Right ventricle myocardium superior (tissue), 1 donor: ENCODE measurements around the gene PPHLN1. TPM values are rescaled to one million over a fixed set of nuclear protein-coding genes. Genes with fewer than 3 reads are reported as not detected.

Experiments
- ATAC-seq: fragments of 200-7000 bp; cut with Tn5 transposase; one replicate; pipeline ENCODE4 v1.9.1; 2020; ENCODE audit warnings: mild to moderate bottlenecking; ENCODE audit not compliant: poor library complexity
- DNase-seq: peaks from one replicate; pipeline ENCODE4 v3.0.0-alpha.2; 2020
- intact Hi-C: fragments of 100-400 bp; cut with DNase I; formaldehyde crosslinking; loops from one replicate; pipeline ENCODE4 v1.11.2; 2022
- long read RNA-seq: library from polyadenylated mRNA; unstranded; transcript quantifications from one replicate; pipeline ENCODE4 v2.0.0, GENCODE V29; 2021
- total RNA-seq: library from RNA; stranded (reverse); fragmentation: NEBNext Ultra II Directional; extraction: Animal tissue kit (Norgen Biotek cat#: 25700); gene quantifications from one replicate; pipeline ENCODE4 v1.2.1, GENCODE V29; 2021
- donor health status: DM: no; HTN: yes; CAD: no; lungs with severe emphysema.

The PPHLN1 gene, protein sequence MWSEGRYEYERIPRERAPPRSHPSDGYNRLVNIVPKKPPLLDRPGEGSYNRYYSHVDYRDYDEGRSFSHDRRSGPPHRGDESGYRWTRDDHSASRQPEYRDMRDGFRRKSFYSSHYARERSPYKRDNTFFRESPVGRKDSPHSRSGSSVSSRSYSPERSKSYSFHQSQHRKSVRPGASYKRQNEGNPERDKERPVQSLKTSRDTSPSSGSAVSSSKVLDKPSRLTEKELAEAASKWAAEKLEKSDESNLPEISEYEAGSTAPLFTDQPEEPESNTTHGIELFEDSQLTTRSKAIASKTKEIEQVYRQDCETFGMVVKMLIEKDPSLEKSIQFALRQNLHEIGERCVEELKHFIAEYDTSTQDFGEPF
- 23.3 TPM for total RNA-seq
- long read RNA-seq, full-length matches to known transcripts, result 2 of 8 reads
- long read RNA-seq, partial matches to known transcripts, result 1 of 8 reads
- long read RNA-seq, other reads (novel, unspliced or antisense), result 5 of 8 reads

DNA sequence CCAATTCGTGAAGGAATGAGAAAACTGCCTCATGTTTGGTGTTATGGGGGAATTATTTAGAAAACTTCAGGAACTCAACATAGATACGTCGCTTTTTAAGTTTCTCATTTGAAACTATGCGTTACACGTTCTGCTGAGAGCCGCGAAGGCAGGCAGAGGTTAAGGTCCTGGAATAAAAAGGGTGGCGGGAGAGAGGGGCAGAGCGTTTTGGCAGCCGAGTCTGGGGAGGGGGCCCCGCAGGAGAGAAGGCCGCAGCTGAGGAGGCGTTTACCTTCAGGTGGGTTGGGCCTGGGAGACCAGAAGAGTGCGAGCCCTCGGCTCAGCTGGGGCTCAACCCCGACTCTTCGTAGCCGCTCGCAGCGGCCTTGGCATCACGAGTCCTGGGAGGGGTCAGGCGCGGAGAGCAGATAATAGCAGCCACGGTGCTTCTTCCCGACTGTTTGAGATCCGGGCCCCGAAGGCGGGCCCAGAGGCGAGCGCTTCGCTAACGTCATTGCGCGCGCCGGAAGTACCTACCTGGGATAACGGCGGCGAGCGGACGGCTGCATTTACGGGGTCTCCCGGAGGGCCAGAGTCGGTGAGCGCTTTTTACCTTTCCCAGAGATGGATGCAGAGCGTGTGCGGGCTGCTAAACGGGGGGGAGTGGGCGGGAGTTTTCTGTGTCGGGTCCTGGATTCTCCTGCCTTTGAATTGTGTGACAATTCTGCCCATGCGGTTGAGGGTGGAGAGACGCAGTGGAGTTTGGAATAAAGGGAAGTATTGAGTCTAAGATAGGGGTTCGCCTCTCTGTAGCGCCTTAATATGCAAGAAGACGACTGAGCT lies at the start of gene PPHLN1, which contains the start of gene ZCRB1:
Gene PPHLN1, plus strand, starts transcription at position 515 of the 822 bp plus-strand sequence. CDS start 9,736 bp downstream, outside the sequence.
Gene ZCRB1, minus strand, starts transcription at position 442 of the 822 bp plus-strand sequence. CDS start 1,992 bp downstream, outside the sequence.
- intact Hi-C loops, result loop anchor here (5.0 to 10.0 kb wide), 2 partner anchors 91 to 194 kb away; partner anchors contain the start of gene YAF2
- ATAC-seq (peak; percentile 99), DNase-seq (peak; percentile 90)

- ATAC-seq, result no peak
- intact Hi-C loops, result no loop called here
- DNase-seq, result no peak
These were observed 48.4 kb upstream of the PPHLN1 start for GRCh38 chr12:42277396-42278127.

DNA sequence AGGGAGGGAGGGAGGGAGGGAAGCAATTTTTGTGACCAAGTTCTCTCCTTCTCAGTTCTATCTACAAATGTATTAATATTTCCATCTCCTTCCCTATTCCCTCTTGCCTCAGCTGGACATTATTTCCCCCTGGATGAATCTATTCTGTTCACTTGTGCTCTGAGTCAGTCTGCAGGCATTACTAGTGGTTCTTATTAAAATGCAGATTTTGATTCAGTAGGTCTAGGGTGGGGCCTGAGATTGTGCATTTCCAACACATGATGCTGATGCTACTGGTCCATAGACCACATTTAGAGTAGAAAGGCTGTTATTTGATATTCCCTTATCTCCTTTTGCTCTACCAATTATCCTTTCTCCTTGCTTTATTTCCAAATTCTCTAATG lies 47.8 kb upstream of the PPHLN1 start:
- ATAC-seq (no peak), DNase-seq (no peak)
- intact Hi-C loops, result no loop called here

GRCh38 chr12:42281278-42281677 lies 44.7 kb upstream of the PPHLN1 start:
- ATAC-seq (no peak), DNase-seq (no peak)
- intact Hi-C loops, result no loop called here

GRCh38 chr12:42281844-42282243 lies 44.1 kb upstream of the PPHLN1 start:
- intact Hi-C loops, result no loop called here
- DNase-seq (no peak), ATAC-seq (no peak)

- DNase-seq (no peak), ATAC-seq (no peak)
- intact Hi-C loops, result no loop called here
These were observed 43.7 kb upstream of the PPHLN1 start for GRCh38 chr12:42282294-42282693.

DNA sequence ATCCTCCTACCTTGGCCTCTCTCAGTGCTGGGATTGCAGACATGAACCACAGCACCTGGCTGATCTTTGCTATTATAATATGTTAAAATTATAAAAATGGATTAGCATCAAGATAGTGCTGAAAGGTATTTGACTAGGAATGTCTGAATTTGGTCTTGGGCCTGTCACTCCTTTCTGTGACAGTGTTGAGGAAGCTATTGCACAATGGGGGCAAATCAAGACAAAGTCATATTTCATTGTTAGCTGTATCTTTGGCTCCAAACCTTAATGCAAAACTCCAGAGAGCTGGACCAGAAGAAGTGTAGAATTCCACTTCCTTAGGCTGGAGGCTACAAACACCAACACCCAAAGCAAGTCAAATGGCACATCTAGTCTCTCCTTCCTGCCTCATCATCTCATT lies 42.2 kb upstream of the PPHLN1 start:
- intact Hi-C loops, result no loop called here
- DNase-seq (no peak), ATAC-seq (no peak)

DNA sequence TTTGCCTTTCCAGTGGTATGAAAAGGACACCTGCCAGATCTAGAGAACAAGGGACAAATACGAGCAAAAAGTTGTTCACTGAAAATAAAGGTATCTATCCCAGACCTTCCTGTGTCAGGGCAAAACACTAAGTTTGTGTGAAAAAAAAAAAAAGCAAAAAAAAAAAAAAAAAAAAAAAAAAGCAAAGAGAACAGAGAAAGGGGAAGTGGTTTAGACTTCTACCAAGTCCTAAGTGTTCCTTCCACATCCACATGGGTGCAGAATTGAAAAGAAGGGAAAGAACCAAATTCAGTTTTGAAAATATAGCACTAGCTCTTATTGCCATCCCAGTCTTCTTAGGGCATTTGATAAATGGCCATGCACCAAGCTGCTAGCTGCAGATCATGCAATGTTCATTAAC lies 41.8 kb upstream of the PPHLN1 start:
- DNase-seq (no peak), ATAC-seq (no peak)
- intact Hi-C loops, result no loop called here

DNA sequence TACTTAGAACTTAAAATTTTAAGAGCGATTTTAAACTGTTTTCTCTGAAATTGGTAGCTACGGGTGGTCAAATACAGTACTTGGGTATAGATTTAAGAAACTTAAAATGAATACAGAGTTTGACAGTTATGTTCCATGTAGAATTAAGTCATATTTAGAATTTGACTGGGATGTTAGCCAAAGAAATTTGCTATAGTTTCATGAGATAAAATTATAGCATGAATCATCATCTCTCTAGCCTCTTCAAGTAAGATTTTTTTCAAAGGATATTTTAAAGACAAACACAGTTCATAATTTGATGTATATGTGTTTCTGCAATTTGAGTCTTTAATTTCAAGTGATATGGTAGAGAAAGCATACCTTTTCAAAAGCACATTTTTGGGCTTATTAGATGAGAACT lies 41.1 kb upstream of the PPHLN1 start:
- no peak for ATAC-seq

GRCh38 chr12:42285431-42285830 lies 40.5 kb upstream of the PPHLN1 start:
- intact Hi-C loops, result no loop called here
- ATAC-seq, result no peak

More for the DNA sequence above, 41.1 kb upstream of the PPHLN1 start:
- intact Hi-C loops, result no loop called here
- DNase-seq, result no peak

DNA sequence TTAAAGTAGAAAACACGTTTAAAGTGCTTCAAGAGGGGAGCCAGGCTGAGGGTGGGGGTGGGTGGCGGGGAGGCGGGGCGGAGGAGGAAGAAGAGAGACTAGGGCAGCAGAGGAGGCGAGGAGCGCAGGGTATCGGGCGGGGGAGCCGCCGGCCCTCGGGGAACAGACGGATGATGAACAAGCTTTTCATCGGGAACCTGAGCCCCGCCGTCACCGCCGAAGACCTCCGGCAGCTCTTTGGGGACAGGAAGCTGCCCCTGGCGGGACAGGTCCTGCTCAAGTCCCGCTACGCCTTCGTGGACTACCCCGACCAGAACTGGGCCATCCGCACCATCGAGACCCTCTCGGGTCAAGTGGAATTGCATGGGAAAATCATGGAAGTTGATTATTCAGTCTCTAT lies 39.2 kb upstream of the PPHLN1 start:
- no peak for ATAC-seq
- intact Hi-C loops, result no loop called here
- DNase-seq, result no peak

More at GRCh38 chr12:42285431-42285830, 40.5 kb upstream of the PPHLN1 start:
- no peak for DNase-seq

- intact Hi-C loops, result no loop called here
- DNase-seq (no peak), ATAC-seq (no peak)
These were observed 37.4 kb upstream of the PPHLN1 start for GRCh38 chr12:42288544-42288943.

- ATAC-seq, result no peak
- intact Hi-C loops, result no loop called here
- DNase-seq, result no peak
These were observed 34.3 kb upstream of the PPHLN1 start for GRCh38 chr12:42291680-42292079.

GRCh38 chr12:42296503-42297109 lies 29.4 kb upstream of the PPHLN1 start:
- DNase-seq (no peak), ATAC-seq (no peak)
- intact Hi-C loops, result no loop called here

DNA sequence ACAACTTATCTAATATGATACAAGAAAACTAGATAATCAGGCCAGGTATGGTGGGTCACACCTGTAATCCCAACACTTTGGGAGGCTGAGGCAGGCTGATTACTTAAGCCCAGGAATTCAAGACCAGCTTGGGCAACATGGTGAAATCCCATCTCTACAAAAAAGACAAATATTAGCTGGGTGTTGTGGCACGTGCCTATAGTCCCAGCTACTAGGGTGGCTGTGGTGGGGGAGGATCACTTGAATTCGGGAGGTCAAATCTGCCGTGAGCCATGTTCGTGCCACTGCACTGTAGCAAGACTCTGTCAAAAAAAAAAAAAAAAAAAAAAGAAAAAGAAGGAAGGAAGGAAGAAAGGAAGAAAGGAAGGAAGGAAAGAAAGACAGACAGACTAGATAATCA lies 27.1 kb upstream of the PPHLN1 start:
- ATAC-seq (no peak), DNase-seq (no peak)
- intact Hi-C loops, result no loop called here

- no peak for DNase-seq
- intact Hi-C loops, result no loop called here
- no peak for ATAC-seq
These were observed 26.3 kb upstream of the PPHLN1 start for GRCh38 chr12:42299392-42300308.

DNA sequence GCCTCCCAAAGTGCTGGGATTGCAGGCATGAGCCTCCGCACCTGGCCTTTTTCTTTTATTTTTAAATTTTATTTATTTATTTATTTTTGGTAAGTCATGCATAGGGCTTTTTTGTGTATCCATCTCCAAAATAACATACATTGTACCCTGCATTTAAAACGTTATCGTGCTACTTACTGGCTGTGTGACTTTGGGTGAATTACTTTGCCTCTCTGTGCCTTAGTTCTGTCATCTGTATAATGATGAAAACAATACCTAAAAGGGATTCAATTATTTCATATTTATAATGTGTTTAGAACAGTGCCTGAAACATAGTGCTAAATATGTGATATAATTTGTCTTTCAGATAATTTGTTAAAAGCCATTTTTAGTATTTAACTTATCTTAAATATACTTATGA lies 19.7 kb upstream of the PPHLN1 start:
- intact Hi-C loops, result no loop called here
- ATAC-seq (no peak), DNase-seq (no peak)

- intact Hi-C loops, result no loop called here
- ATAC-seq (no peak), DNase-seq (no peak)
These were observed 17.6 kb upstream of the PPHLN1 start for GRCh38 chr12:42308390-42308789.
